HG03066 (cell line): ENCODE measurements around the gene GREB1.
A peak's percentile ranks its signal among the peaks of the same experiment; 100 is the strongest.

Source experiments
- ATAC-seq: cut with Tn5 transposase; IDR thresholded peaks from one replicate; pipeline ENCODE4 v1.9.1; 2021; ENCODE audit warnings: low read depth; ENCODE audit not compliant: unreplicated experiment

GREB1 gene, protein sequence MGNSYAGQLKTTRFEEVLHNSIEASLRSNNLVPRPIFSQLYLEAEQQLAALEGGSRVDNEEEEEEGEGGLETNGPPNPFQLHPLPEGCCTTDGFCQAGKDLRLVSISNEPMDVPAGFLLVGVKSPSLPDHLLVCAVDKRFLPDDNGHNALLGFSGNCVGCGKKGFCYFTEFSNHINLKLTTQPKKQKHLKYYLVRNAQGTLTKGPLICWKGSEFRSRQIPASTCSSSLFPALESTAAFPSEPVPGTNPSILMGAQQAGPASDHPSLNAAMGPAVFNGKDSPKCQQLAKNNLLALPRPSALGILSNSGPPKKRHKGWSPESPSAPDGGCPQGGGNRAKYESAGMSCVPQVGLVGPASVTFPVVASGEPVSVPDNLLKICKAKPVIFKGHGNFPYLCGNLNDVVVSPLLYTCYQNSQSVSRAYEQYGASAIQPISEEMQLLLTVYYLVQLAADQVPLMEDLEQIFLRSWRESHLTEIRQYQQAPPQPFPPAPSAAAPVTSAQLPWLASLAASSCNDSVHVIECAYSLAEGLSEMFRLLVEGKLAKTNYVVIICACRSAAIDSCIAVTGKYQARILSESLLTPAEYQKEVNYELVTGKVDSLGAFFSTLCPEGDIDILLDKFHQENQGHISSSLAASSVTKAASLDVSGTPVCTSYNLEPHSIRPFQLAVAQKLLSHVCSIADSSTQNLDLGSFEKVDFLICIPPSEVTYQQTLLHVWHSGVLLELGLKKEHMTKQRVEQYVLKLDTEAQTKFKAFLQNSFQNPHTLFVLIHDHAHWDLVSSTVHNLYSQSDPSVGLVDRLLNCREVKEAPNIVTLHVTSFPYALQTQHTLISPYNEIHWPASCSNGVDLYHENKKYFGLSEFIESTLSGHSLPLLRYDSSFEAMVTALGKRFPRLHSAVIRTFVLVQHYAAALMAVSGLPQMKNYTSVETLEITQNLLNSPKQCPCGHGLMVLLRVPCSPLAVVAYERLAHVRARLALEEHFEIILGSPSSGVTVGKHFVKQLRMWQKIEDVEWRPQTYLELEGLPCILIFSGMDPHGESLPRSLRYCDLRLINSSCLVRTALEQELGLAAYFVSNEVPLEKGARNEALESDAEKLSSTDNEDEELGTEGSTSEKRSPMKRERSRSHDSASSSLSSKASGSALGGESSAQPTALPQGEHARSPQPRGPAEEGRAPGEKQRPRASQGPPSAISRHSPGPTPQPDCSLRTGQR (N-terminal part only)

DNA sequence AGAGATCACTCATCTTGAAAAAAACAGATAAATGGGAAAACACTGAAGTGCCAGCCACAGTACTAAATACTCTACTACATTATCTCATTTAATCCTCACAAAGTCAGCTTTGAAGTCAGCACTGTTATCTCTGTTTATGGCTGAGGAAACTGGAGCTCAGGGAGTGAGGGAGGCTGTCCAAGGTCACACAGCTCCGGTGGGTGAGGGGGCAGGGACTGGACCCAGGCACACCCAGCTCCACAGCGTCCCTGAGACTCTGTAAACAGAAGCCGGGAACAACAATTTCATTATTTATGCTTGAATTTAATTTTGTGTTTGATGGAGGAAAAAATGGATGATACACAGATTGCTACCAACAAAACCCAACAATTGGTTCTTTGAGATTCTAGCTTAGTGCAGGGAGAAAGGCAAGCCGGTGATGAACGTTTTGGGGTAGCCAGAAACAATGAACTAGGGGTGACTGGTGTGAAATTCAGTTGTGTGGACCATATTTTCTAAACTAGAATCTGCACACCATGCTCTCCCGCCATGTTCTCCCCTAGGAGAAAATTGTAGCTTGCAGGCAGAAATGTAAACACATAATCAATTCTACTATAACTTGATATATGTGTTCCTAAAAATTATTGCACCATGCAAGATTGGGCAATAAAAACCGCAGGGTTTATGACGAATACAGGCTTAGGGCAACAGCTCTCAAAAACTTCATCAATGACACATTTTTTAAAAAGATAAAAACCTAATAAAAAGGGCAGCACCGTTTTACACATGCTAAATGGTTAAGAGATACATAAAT is at the start of gene GREB1:
Gene GREB1, plus strand, starts transcription at position 768 of the 793 bp plus-strand sequence. CDS start 22,570 bp downstream, outside the sequence.
- ATAC-seq, result no peak

DNA sequence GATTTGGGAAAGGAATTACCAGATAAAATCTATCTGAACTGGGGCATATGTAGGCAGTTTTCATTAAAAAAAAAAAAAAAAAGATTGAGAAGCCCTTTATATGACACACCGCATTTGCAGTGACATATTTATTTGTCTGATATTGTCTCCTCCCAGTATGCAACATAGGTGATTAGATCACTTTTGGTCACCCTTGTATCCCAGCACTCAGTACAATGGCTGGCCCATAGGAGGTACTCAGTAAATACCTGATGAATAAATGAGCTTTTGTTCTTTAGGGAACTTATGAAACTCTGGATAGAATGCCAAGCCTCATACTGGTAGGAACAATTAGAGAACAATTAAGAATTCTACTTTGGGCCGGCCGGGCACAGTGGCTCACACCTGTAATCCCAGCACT is 45.0 kb upstream of the GREB1 start:
- no peak for ATAC-seq

DNA sequence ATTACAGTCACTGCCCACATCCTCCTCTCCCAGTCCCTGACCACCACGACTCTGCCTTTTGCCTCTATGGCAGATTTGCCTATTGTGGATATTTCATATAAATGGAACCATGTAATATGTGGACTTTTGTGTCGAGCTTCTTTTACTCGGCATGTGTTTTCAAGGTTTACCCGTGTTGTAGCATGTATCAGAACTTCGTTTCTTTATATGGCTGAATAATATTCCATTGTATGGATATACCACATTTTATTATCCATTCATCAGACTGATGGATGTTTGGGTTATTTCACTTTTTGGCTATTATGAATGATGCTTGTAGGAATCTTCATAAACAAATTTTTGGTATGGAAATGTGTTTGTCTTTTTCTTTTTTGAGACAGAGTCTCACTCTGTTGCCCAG is 43.7 kb upstream of the GREB1 start:
- ATAC-seq, result no peak

DNA sequence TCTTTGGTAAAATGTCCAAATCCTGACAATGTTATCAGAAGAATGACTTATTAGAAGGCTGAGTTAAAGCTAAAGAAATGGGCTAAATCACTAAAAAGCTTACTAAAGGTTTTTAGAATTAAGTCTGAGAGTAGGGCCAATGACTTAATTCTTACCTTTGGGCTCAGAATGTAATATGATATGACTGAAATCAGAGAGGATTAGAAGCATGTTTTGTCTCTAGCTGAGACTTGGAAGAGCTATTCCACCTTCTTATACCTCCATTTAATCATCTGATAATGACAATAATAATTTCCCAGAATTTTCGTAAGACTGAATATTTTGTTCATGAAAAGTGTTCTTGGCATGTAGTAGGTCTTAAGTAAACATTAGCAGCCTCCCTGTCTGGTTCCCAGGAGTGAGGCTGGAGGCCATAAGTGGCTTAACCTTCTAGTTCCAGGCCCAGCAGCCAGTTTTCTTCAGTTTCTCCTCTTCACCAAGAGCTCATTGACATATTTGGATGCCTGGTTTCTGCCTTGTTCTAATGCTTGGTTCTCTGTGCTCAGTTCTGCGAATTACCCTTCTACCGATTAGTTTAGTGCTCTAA is 42.4 kb upstream of the GREB1 start:
- no peak for ATAC-seq

DNA sequence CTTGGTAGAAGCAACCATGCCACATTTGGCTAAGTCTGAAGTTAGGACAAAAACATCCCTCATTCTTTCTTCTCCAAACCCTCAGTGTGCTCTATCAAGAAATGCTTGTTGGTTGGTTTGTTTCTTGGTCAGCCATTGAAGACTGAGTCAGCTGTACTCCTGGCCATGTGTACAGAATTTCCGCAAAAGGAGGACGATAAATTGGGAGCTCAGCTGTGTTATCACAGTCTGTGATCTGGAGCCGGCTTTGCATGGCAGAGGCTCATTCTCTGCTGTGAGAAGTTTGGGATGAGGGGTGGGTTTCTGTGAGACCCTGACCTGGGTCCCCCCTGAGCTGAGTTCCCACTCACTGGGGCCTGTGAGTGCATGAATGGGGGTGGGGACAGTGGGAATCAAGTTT is 41.6 kb upstream of the GREB1 start:
- no peak for ATAC-seq

DNA sequence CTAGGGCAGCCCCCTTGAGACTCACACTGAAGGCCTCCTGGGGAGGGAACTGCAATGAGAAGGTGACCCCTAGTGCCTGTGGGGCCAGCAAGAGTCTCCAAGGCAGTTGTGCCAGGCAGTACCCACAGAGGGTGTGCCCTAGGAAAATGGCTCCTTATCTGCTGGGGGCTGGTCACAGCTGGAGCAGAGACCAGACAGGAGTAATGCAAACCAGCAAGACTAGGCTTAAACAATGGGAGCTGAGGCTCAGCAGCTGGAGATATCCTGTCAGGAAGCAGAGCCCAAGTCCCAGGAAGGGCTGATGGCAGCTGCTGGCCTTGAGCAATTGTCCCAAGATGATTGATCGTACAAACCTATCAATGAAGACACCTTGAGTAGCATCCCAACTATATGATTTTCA is 41.1 kb upstream of the GREB1 start:
- no peak for ATAC-seq

DNA sequence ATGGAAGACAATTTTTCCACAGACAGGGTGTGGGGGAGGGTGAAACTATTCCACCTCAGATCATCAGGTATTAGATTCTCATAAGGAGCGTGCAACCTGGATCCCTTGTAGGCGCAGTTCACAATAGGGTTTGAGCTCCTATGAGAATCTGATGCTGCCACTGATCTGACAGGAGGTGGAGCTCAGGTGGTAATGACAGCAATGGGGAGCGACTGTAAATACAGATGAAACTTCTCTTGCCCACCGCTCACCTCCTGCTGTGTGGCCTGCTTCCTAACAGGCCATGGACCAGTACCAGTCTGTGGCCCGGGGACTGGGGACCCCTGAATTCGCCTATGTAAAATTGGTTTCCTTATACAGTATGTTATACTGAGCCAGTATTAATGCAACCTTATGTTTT is 40.6 kb upstream of the GREB1 start:
- ATAC-seq, result no peak

DNA sequence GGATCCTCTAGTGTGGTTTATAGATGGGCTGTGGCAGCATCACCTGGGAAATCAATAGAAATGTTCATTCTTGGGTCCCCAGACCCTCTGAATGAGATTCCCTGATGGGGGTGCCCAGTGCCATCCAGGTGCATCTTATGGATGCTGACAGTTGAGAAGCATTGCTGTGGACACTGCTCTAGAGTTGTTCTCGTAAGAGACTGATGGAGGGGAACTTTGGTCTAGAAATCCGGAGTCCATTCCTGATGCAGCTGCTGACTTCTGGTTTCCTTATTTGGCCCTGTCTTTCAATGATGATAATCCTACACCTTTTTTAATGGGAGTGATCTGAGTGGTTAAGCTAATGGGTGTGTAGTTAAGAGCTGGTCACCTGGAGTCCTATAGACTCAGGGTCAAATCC is 39.5 kb upstream of the GREB1 start:
- ATAC-seq, result no peak

DNA sequence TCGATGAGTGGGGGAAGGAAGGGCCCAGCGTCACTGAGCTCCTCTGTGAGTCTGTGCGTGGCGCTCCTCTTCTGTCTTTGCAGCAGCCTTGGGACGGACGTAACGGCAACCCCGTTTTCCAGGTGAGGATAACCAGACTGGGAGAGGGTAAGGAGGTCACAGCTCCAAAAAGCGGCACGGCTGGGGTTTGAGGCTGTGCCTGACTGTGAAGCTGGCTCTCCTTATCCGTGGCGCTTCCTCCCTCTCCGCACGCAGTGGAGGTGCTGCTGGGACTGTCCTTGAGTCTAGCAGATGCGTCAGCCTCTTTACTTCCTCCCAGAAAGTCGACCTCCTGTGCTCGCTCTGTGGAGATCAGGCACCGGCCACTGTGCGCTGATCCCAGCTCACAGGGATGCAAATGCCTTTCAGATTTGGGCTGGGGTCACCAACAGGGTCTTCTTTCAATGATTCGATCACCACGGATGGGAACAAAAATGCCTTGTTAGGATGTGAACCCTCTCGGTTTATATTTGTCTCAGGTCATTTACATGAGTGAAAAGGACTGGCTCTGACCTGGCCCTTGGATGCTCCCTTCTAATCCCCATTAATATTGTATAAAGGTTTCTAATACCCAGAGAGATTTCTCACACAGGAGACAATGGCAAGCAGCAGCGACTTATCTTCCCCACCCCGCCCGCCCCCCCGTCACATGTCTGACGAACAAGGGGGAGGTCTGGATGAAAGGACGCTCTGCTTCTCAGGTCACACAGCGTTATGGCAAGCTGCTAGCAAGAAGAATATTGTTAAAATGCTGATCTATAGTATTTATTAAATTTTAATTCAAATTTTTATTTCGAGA is 37.8 kb upstream of the GREB1 start:
- no peak for ATAC-seq

DNA sequence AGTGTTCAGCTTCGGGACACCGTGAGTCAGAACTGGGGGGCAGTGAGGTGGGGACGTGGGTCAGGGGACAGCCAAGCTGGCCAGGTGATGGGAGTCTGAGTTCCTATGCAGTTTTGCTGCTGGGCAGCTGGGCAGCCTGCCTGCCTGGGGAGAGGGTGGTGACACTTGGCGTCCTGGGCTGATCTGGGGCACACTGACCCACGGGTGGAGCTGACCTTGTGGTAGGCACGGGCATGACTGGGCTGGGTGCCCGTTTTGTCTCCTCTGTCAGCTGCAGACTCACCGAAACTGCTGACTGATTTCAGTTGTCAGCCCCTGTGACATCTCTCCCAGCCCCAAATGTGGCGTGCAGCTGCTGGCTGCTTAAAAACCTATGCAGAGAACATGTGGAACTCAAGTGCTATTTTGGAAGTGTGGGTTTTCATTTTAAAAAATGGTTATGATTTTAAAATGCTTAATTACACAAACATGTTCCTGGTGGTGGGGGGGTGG is 35.3 kb upstream of the GREB1 start:
- peak; percentile 94 for ATAC-seq

DNA sequence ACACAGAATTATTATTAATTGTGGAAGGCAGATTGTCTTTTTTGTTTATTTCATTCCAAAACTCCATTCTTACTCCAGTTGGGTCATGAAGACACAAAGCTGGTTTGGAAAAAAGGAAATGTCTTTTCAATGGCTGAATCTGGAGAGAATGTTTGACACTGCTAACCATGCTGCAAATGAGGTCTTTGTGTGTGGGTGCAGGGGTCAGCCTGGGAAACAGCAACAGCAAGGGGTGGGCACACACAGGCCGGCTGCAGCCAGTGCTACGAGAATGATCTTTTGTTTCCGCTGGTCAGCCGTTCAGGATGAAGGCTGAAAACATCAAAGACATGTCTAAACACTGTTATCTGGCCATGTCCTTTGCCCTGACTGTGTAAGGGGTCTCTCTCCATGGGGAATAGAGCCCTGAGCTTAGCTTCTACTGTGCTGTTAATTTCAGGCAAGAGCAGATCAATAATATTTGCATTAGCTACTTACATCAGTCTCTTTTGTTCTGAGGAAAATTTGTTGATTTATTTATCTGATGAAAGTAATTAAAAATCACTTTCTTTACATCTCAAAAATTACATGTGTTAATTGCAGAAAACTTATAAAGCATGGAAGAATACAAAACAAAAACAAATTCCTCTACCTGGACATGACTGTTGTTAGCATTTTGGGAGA is 34.6 kb upstream of the GREB1 start:
- no peak for ATAC-seq

DNA sequence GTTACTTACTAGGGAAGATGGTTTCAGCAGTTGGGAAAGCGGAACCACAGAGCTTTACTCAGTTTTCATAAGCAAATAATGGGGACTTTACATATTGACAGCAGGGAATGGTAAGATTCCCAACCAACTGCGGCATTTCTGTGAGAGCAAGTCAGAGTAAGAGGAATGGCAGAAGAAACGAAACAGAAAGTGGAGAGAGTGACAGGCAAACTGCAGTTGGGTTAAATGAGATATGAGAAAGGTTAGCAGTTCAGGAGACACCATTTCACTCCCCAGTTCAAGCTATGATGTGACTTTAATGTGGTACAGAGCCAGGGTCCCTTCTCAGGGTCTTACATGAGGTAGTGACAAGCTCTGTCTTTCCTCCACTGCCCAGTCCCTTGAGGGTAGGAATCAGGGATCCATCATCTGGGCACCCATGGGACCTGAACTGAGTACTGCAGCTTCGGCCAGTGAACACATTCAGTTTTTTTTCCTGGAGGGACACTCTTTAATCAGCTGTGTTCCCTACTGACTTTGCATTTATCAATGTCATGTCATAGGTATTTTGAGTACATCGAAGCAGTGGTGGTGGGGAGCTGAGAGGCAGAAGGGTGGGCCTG is 33.0 kb upstream of the GREB1 start:
- ATAC-seq, result no peak

DNA sequence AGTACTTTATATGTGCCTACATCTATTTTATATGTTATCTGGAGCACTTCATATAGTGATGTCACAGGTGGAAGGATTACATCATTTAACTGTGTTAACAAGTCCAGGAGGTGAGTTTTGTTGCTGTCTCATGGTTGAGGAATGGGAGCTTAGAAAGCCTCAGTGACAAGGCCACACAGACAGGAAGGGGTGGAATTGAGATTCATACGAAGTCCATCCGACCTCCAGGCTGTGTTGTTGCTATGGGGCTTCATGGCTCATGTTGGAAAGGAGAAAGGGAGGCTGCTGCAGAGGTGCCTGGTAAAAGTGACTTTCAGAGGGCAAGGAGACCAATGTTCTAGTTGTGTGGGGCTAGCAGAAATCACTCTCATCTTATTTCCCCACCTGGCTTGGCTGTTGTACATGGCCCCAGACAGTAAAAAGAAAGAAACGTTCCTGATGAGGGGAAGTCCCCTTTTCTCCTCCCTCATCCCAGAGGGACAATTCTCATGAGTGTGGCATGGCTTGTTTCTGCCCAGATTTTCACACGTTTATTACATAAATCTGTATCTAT is 31.0 kb upstream of the GREB1 start:
- ATAC-seq, result no peak

DNA sequence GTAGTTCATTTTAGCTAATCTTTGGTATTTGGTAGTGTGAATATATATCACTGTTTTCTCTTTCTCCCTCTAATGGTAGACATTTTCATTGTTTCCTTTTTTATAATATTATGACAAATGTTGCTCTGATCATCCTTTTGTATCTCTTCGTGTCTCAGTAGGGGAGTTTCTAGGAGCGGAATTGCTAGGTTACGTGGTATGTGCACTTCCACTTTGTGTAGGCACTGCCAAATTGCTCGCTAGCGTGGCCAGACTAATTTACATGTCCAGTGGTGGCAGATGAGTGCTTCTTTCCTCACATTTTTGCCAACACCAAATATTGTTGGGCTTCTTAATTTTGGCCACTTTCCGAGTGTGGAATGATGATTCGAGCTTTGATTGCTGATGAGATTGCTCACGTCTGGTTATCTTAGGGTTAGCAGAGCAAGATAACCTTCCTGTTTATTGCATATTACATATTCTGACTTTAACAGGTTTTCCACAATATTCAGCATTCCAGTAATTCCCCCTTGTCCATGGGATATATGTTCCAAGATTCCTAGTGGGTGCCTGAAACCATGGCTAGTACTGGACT is 30.4 kb upstream of the GREB1 start:
- ATAC-seq, result no peak

DNA sequence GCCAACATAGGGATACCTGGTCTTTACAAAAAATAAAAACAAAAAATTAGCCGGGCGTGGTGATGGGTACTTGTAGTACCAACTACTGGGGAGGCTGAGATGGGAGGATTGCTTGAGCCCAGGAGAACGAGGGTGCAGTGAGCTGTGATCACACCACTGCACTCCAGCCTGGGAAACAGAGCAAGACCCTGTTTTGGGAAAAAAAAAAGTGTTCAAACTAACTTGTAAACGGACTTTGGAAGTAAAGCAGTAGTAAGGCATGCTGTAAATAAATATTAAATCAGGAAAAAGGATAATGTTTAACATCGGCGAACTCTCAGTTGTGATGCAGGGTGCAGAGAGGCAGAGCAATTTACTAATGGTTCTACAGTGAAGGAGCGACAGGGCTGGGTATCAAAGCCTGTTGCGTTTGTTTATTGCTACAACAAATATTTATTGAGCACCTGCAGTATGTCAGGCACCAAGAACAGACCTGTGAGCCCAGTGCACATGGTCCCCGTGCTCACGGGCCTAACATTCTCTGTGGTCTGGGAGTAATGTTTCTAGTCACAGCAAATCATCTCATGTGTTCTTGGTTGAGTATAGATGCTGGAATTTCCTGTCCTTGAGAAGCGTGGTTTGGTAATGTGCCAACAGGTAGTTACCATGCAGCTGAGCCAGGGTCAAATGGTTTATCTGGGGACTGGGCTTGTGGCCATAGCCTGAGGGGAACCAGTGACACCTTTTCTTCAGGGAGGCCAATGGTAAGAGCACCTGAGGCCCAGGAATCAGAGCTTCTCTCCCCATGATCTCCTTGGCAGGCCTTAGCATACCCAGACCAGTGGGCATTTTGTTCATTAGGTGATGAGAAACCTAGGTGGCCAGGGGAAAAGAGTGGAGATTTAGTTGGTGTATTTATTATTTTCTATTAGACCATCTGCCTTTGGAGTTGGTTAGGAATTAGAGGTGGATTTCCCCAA is 27.9 kb upstream of the GREB1 start:
- peak; percentile 66 for ATAC-seq

DNA sequence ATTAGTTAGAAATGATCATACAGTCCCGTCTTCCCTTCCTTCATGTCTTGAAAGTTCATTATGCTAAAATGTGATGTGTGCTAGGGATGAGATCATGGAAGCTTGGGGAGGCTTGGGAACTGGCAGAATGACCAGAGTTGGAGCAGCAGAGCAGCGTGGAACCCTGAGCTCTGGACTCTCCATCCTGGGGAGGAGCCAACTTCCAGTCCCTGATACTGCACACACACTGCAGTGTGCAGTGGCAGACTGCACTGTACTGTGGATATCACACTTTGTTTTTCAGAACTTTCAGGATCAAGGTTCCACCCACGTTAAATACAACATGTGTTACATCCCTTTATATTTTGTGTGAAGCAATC is 27.3 kb upstream of the GREB1 start:
- ATAC-seq, result no peak
